Hypothalamus (tissue), 51 donors: ENCODE measurements around the gene ZNF555.
"Not testable (repeated sequence)": the region's sequence is repeated elsewhere in the genome, so short reads cannot be mapped to it uniquely, and the experiment has no call there.

Source experiments
- DNase-seq, 51 donors: peaks; one replicate each; lab custom pipeline; 2025; lab: John Stamatoyannopoulos, UW

Gene ZNF555

GRCh38 chr19:2806736-2807378, 34.4 kb upstream of the ZNF555 start:
- no peak for DNase-seq

GRCh38 chr19:2807379-2808128, 33.7 kb upstream of the ZNF555 start:
- no peak for DNase-seq

GRCh38 chr19:2808129-2808941, 32.9 kb upstream of the ZNF555 start:
- no peak for DNase-seq

GRCh38 chr19:2809387-2810140, 31.7 kb upstream of the ZNF555 start:
- DNase-seq, result no peak

GRCh38 chr19:2810141-2811091, 30.9 kb upstream of the ZNF555 start:
- DNase-seq, result no peak

- DNase-seq, result no peak
Observed at GRCh38 chr19:2811221-2811722, 30.0 kb upstream of the ZNF555 start.

- DNase-seq, result no peak
Observed at GRCh38 chr19:2811735-2812413, 29.4 kb upstream of the ZNF555 start.

- no peak for DNase-seq
Observed at GRCh38 chr19:2812414-2813234, 28.7 kb upstream of the ZNF555 start.

- peak in 10 of 51 donors; percentile 10 to 27 (median 14) for DNase-seq
Observed at GRCh38 chr19:2813235-2814160, 27.8 kb upstream of the ZNF555 start.

- DNase-seq, result no peak
Observed at GRCh38 chr19:2814426-2814825, 26.8 kb upstream of the ZNF555 start.

- no peak for DNase-seq
Observed at GRCh38 chr19:2815191-2815614, 26.1 kb upstream of the ZNF555 start.

- no peak for DNase-seq
Observed at GRCh38 chr19:2815923-2816322, 25.4 kb upstream of the ZNF555 start.

- DNase-seq, result no peak
Observed at GRCh38 chr19:2816641-2817040, 24.6 kb upstream of the ZNF555 start.

GRCh38 chr19:2817237-2817829, 23.9 kb upstream of the ZNF555 start:
- DNase-seq, result not testable (repeated sequence)

- DNase-seq, result peak; percentile 45 to 96 (median 90)
Observed at GRCh38 chr19:2819540-2820111, 21.6 kb upstream of the ZNF555 start, which contains the start of gene ZNF554. Gene ZNF554, plus strand, starts transcription at chr19:2819868. Its CDS starts 204 bp downstream, at chr19:2820072.
